Body of pancreas (tissue), 4 donors: ENCODE data around the gene OTUD5. TPM values are rescaled to one million over a fixed set of nuclear protein-coding genes. Genes with fewer than 3 reads are reported as not detected.
A peak's percentile ranks its signal among the peaks of the same experiment; 100 is the strongest.

ENCODE experiments used
- ATAC-seq: fragments of 150-250 bp; one replicate; pipeline ENCODE4 v1.9.1; 2016
- DNase-seq, 4 donors: peaks; one replicate each; pipeline ENCODE4 v3.0.0-alpha.2; 2019
- H3K27ac ChIP-seq, 4 donors: fragments of 200-600 bp; sonication (generic); 1 replicate in 3 of 4; 2 replicates in 1 of 4; pipeline versions ENCODE4 v1.5.1 to v1.6.1; 2016 to 2019; ENCODE audit warnings: mild to moderate bottlenecking in 1 of 4, mixed read lengths in 1 of 4, moderate library complexity in 1 of 4
- H3K27me3 ChIP-seq, 2 donors: fragments of 200-600 bp; sonication (generic); one replicate each; pipeline ENCODE4 v1.6.0; 2016; ENCODE audit warnings: mild to moderate bottlenecking in 1 of 2
- H3K36me3 ChIP-seq, 2 donors: fragments of 200-600 bp; sonication (generic); replicated peaks in 1 of 2; 2 replicates each; pipeline ENCODE4 v1.5.1; 2016; ENCODE audit warnings: low read depth in 2 of 2; ENCODE audit not compliant: insufficient read depth in 1 of 2
- H3K4me1 ChIP-seq: fragments of 200-600 bp; sonication (generic); one replicate; pipeline ENCODE4 v1.6.0; 2016
- H3K4me3 ChIP-seq, 2 donors: fragments of 200-600 bp; sonication (generic); 1 replicate in 1 of 2; 2 replicates in 1 of 2; pipeline ENCODE4 v1.5.1; 2016 to 2019
- H3K9me3 ChIP-seq, 3 donors: fragments of 200-600 bp; sonication (generic); 1 replicate in 2 of 3; 2 replicates in 1 of 3; pipeline ENCODE4 v1.5.1; 2016
- CTCF ChIP-seq, 7 experiments: fragments of 450-650 bp in 4 of 7; fragments of 200-600 bp in 3 of 7; sonication (generic) in 3 of 7; IDR thresholded peaks; one replicate each; pipeline ENCODE4 v1.5.1; 2016 to 2019; ENCODE audit warnings: antibody characterized with exemption in 7 of 7
- POLR2A ChIP-seq, 3 donors: fragments of 450-650 bp; IDR thresholded peaks; one replicate each; pipeline ENCODE4 v1.6.1; 2016; ENCODE audit warnings: antibody characterized with exemption in 3 of 3, mild to moderate bottlenecking in 2 of 3
- WGBS, 2 donors: methylation state at CpG; one replicate each; pipeline ENCODE4 v1.1.5; 2017; 5-methylcytosine and 5-hydroxymethylcytosine counted together
- intact Hi-C: fragments of 100-400 bp; cut with DNase I; formaldehyde crosslinking; loops from one replicate; pipeline ENCODE4 v1.15.1; 2023
- total RNA-seq, 2 donors: library from RNA; depleted of rRNA; stranded (reverse); fragments of >200 nt; gene quantifications; one replicate each; pipeline ENCODE4 v1.1.0, GENCODE V29; 2016

OTUD5 gene
- total RNA-seq, 2 donors from 2014 or later, result 23.6 to 40.2 TPM

- Histone ChIP-seq H3K4me1 (peaks cover 17% of the 10 kb centered on the region), H3K9me3 (no peaks in the 10 kb centered on the region), H3K27ac (peak within 1 kb of the TSS; percentile 43 to 91 (median 81)), H3K27me3 (no peaks in the 10 kb centered on the region), H3K4me3 (peak within 1 kb of the TSS; percentile 25 to 52), H3K36me3 (no peaks in the 10 kb centered on the region)
- DNase-seq (peak; percentile 81 to 86 (median 84)), ATAC-seq (peak; percentile 90)
- WGBS, 2 donors, result 0% methylated on average over 24 to 42 of the region's 60 CpGs
- TF ChIP-seq POLR2A (IDR thresholded peaks at IDR 0.05) (peak; percentile 28 to 74 (median 73)), CTCF (IDR thresholded peaks at IDR 0.05) (peak in 1 of 7 experiments; percentile 1)
- intact Hi-C loops, result no loop called here
Observed at GRCh38 chrX:48911412-48912182, 45.8 kb downstream of the OTUD5 start, which contains the start of gene SLC35A2. Gene SLC35A2 (minus strand): TSS chrX:48911646. CDS start chrX:48911636, 10 bp downstream.

GRCh38 chrX:48910926-48911411, 46.4 kb downstream of the OTUD5 start:
- no peaks in the 10 kb centered on the region for H3K36me3 ChIP-seq
- peak; percentile 4 for ATAC-seq
- intact Hi-C loops, result no loop called here
- peak overlapping the region; percentile 25 to 52 for H3K4me3 ChIP-seq
- WGBS, 2 donors, result 0 to 1% methylated on average over 11 to 12 of the region's 12 CpGs
- peak overlapping the region in 3 of 4 donors; percentile 43 to 91 (median 90) for H3K27ac ChIP-seq
- no peak for TF ChIP-seq CTCF (IDR thresholded peaks at IDR 0.05)
- TF ChIP-seq POLR2A (IDR thresholded peaks at IDR 0.05), result no peak
- DNase-seq, result peak in 1 of 4 donors; percentile 14
- H3K27me3 ChIP-seq, result no peaks in the 10 kb centered on the region
- no peaks in the 10 kb centered on the region for H3K9me3 ChIP-seq
- H3K4me1 ChIP-seq, result peaks cover 17% of the 10 kb centered on the region

GRCh38 chrX:48909703-48910294, 47.6 kb downstream of the OTUD5 start:
- H3K36me3 ChIP-seq, result no peaks in the 10 kb centered on the region
- 80 to 87% methylated on average over 3 to 17 of the region's 17 CpGs for WGBS, 2 donors
- H3K9me3 ChIP-seq, result no peaks in the 10 kb centered on the region
- no peak overlapping the region for H3K4me3 ChIP-seq
- ATAC-seq (no peak), DNase-seq (no peak)
- no peak overlapping the region for H3K27ac ChIP-seq
- H3K4me1 ChIP-seq, result peaks cover 17% of the 10 kb centered on the region
- TF ChIP-seq POLR2A (IDR thresholded peaks at IDR 0.05) (no peak), CTCF (IDR thresholded peaks at IDR 0.05) (no peak)
- no peaks in the 10 kb centered on the region for H3K27me3 ChIP-seq
- intact Hi-C loops, result no loop called here

GRCh38 chrX:48908600-48908999, 48.8 kb downstream of the OTUD5 start:
- no peak for TF ChIP-seq CTCF (IDR thresholded peaks at IDR 0.05)
- no peak for TF ChIP-seq POLR2A (IDR thresholded peaks at IDR 0.05)
- Histone ChIP-seq H3K4me1 (peaks cover 17% of the 10 kb centered on the region), H3K27me3 (no peaks in the 10 kb centered on the region), H3K36me3 (no peaks in the 10 kb centered on the region), H3K4me3 (no peak overlapping the region), H3K9me3 (no peaks in the 10 kb centered on the region), H3K27ac (no peak overlapping the region)
- no peak for DNase-seq
- intact Hi-C loops, result no loop called here
- 70 to 100% methylated on average over 1 of the region's 1 CpG for WGBS, 2 donors
- ATAC-seq, result no peak
